HUES48 (cell line): Measurements from ENCODE around the gene MYT1.
"Not testable (repeated sequence)": the region's sequence is repeated elsewhere in the genome, so short reads cannot be mapped to it uniquely, and the experiment has no call there.

Experiments
- H3K27ac ChIP-seq: one replicate; pipeline ENCODE4 v1.7.0; 2013; ENCODE audit warnings: low read depth, low read length, inconsistent platforms
- H3K27me3 ChIP-seq: 2 replicates; pipeline ENCODE4 v1.6.1; 2013; ENCODE audit warnings: mild to moderate bottlenecking, low read length; ENCODE audit not compliant: control insufficient read depth, insufficient read depth
- H3K36me3 ChIP-seq: 2 replicates; pipeline ENCODE4 v1.6.1; 2013; ENCODE audit warnings: low read length; ENCODE audit not compliant: control insufficient read depth, insufficient read depth
- H3K4me1 ChIP-seq: 2 replicates; pipeline ENCODE4 v1.6.1; 2013; ENCODE audit warnings: mild to moderate bottlenecking, low read length; ENCODE audit not compliant: control insufficient read depth, insufficient read depth
- H3K4me3 ChIP-seq: 2 replicates; pipeline ENCODE4 v1.5.1; 2013; ENCODE audit warnings: mild to moderate bottlenecking, low read depth, low read length
- H3K9ac ChIP-seq: 2 replicates; pipeline ENCODE4 v1.6.1; 2013; ENCODE audit warnings: mild to moderate bottlenecking, low read depth, low read length, moderate library complexity
- H3K9me3 ChIP-seq: 2 replicates; pipeline ENCODE4 v1.6.1; 2013; ENCODE audit warnings: low read length; ENCODE audit not compliant: control insufficient read depth, insufficient read depth

Gene MYT1

DNA sequence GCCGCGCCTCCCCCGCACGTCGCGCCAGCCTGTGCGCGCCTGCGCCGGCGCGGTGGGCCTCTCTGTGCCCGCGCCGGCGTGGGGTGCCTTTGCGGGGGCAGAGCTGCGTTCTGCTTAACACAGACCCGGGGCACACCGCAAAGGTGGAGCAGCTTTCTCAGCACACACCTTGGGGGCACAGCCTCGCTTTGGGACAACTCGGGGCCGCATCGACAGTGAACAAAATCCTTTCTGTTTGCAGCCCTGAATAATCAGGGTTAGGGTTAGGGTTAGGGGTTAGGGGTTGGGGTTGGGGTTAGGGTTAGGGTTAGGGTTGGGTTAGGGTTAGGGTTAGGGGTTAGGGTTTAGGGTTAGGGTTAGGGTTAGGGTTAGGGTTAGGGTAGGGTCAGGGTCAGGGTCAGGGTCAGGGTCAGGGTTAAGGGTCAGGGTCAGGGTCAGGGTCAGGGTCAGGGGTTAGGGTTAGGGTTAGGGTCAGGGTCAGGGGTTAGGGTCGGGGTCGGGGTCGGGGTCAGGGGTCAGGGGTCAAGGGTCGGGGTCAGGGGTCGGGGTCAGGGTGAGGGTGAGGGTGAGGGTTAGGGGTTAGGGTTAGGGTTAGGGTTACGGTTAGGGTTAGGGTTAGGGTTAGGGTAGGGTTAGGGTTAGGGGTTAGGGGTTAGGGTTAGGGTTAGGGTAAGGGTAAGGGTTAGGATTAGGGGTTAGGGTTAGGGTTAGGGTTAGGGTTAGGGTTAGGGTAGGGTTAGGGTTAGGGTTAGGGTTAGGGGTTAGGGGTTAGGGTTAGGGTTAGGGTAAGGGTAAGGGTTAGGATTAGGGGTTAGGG, 122.4 kb downstream of the MYT1 start:
- H3K9me3 ChIP-seq: peaks cover 31% of the 10 kb centered on the region
- not testable (repeated sequence) for H3K36me3 ChIP-seq, H3K27me3 ChIP-seq, H3K9ac ChIP-seq, H3K27ac ChIP-seq, H3K4me1 ChIP-seq, H3K4me3 ChIP-seq

DNA sequence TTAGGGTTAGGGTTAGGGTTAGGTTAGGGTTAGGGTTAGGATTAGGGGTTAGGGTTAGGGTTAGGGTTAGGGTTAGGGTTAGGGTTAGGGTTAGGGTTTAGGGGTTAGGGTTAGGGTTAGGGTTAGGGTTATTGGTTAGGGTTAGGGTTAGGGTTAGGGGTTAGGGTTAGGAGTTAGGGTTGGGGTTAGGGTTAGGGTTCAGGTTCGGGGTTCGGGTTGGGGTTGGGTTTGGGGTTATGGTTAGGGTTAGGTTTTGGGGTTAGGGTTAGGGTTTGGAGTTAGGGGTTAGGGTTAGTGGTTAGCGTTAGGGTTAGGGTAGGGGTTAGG, 123.0 kb downstream of the MYT1 start:
- not testable (repeated sequence) for H3K27me3 ChIP-seq, H3K4me1 ChIP-seq, H3K27ac ChIP-seq, H3K36me3 ChIP-seq, H3K4me3 ChIP-seq, H3K9ac ChIP-seq
- peaks cover 30% of the 10 kb centered on the region for H3K9me3 ChIP-seq
